IMR-90 (cell line): ENCODE data around the gene USP14. TPM values are rescaled to one million over a fixed set of nuclear protein-coding genes. Genes with fewer than 3 reads are reported as not detected.
"Not testable (repeated sequence)": the region's sequence is repeated elsewhere in the genome, so short reads cannot be mapped to it uniquely, and the experiment has no call there.

Source experiments
- ATAC-seq: fragments of 200-7000 bp; cut with Tn5 transposase; 2 replicates; pipeline ENCODE4 v1.9.1; 2020; ENCODE audit warnings: low read depth, mild to moderate bottlenecking, moderate library complexity
- BruUV-seq: library from RNA; stranded (reverse); fragments of 400-500 nt; replicated peaks from 2 replicates; lab custom pipeline; 2021; lab: Mats Ljungman, UMichigan
- CTCF ChIA-PET: fragments of 300-600 bp; formaldehyde crosslinking; extraction: SDS; loops from one replicate; lab custom pipeline; 2021; ENCODE audit warnings: antibody characterized with exemption; lab: Yijun Ruan, JAX
- POLR2A ChIA-PET: fragments of 300-600 bp; sonication (Branson Sonifier 250); formaldehyde crosslinking; loops from one replicate; lab custom pipeline; 2022; ENCODE audit warnings: antibody characterized with exemption; ENCODE audit not compliant: unreplicated experiment; lab: Charles Lee
- DNase-seq: peaks from one replicate; pipeline ENCODE4 v3.0.0; 2013
- H2AFZ ChIP-seq: replicated peaks from 2 replicates; pipeline ENCODE3; 2013; ENCODE audit warnings: low read length, mild to moderate bottlenecking; ENCODE audit not compliant: poor library complexity
- H2AK5ac ChIP-seq: 2 replicates; pipeline ENCODE4 v1.6.1; 2013; ENCODE audit warnings: low read depth, low read length, inconsistent platforms
- H2AK9ac ChIP-seq: replicated peaks from 2 replicates; pipeline ENCODE3; 2013; ENCODE audit warnings: mild to moderate bottlenecking, low read depth, low read length, moderate library complexity; ENCODE audit not compliant: poor library complexity
- H2BK120ac ChIP-seq: 2 replicates; pipeline ENCODE4 v1.6.1; 2013; ENCODE audit warnings: low read depth, low read length, inconsistent platforms
- H2BK15ac ChIP-seq: 3 replicates; pipeline ENCODE4 v1.6.1; 2013; ENCODE audit warnings: low read depth, low read length, inconsistent platforms
- H2BK20ac ChIP-seq: 2 replicates; pipeline ENCODE4 v1.6.1; 2013; ENCODE audit warnings: low read depth, mild to moderate bottlenecking, inconsistent platforms, low read length, moderate library complexity
- H2BK5ac ChIP-seq: 2 replicates; pipeline ENCODE4 v1.6.1; 2013; ENCODE audit warnings: mild to moderate bottlenecking, low read depth, low read length, inconsistent platforms; ENCODE audit not compliant: poor library complexity, severe bottlenecking
- H3K14ac ChIP-seq: replicated peaks from 2 replicates; pipeline ENCODE4 v1.6.1; 2013; ENCODE audit warnings: low read depth, low read length, inconsistent platforms
- H3K18ac ChIP-seq: 2 replicates; pipeline ENCODE4 v1.6.1; 2013; ENCODE audit warnings: low read depth, low read length, control low read depth
- H3K23ac ChIP-seq: 2 replicates; pipeline ENCODE4 v1.6.1; 2013; ENCODE audit warnings: low read depth, low read length, inconsistent platforms
- H3K27ac ChIP-seq: 2 replicates; pipeline ENCODE4 v1.5.1; 2013; ENCODE audit warnings: mild to moderate bottlenecking, control low read depth, low read length; ENCODE audit not compliant: insufficient read depth
- H3K27me3 ChIP-seq: 2 replicates; pipeline ENCODE4 v1.6.1; 2013; ENCODE audit warnings: low read length; ENCODE audit not compliant: control insufficient read depth, insufficient read depth
- H3K36me3 ChIP-seq: 2 replicates; pipeline ENCODE4 v1.6.1; 2013; ENCODE audit warnings: low read length, mixed read lengths; ENCODE audit not compliant: control insufficient read depth, insufficient read depth
- H3K4ac ChIP-seq: 2 replicates; pipeline ENCODE4 v1.6.1; 2013; ENCODE audit warnings: low read depth, low read length, inconsistent platforms
- H3K4me1 ChIP-seq: 2 replicates; pipeline ENCODE4 v1.6.1; 2013; ENCODE audit warnings: low read length, mixed read lengths; ENCODE audit not compliant: control insufficient read depth, insufficient read depth
- H3K4me2 ChIP-seq: 2 replicates; pipeline ENCODE4 v1.6.1; 2013; ENCODE audit warnings: low read depth, mild to moderate bottlenecking, control low read depth, low read length, moderate library complexity
- H3K4me3 ChIP-seq: 2 replicates; pipeline ENCODE4 v1.5.1; 2013; ENCODE audit warnings: low read depth, mild to moderate bottlenecking, control low read depth, low read length, moderate library complexity; ENCODE audit not compliant: insufficient read depth
- H3K56ac ChIP-seq: 2 replicates; pipeline ENCODE4 v1.6.1; 2013; ENCODE audit warnings: low read length, inconsistent platforms; ENCODE audit not compliant: insufficient read depth; ENCODE audit errors: extremely low read depth
- H3K79me1 ChIP-seq, 2 experiments: 2 replicates each; pipeline ENCODE4 v1.6.1; 2013; ENCODE audit warnings: low read length in 2 of 2, inconsistent platforms in 1 of 2, low read depth in 1 of 2
- H3K9ac ChIP-seq: 2 replicates; pipeline ENCODE4 v1.6.1; 2013; ENCODE audit warnings: low read depth, low read length, control low read depth
- H3K9me1 ChIP-seq: 2 replicates; pipeline ENCODE4 v1.6.1; 2013; ENCODE audit warnings: low read length, inconsistent platforms; ENCODE audit not compliant: insufficient read depth
- H3K9me3 ChIP-seq: 2 replicates; pipeline ENCODE4 v1.6.1; 2013; ENCODE audit warnings: low read length; ENCODE audit not compliant: control insufficient read depth, insufficient read depth
- H4K20me1 ChIP-seq: 2 replicates; pipeline ENCODE4 v1.6.1; 2013; ENCODE audit warnings: low read length, inconsistent platforms; ENCODE audit not compliant: insufficient read depth
- H4K5ac ChIP-seq: 2 replicates; pipeline ENCODE4 v1.6.1; 2013; ENCODE audit warnings: mild to moderate bottlenecking, low read depth, low read length, control low read depth
- H4K8ac ChIP-seq, 2 experiments: 2 replicates each; pipeline ENCODE4 v1.6.1; 2013; ENCODE audit warnings: low read depth in 2 of 2, low read length in 2 of 2, control low read depth in 1 of 2, inconsistent platforms in 1 of 2
- H4K91ac ChIP-seq: 2 replicates; pipeline ENCODE4 v1.6.1; 2013; ENCODE audit warnings: low read depth, low read length, inconsistent platforms; ENCODE audit not compliant: insufficient read depth
- FOS ChIP-seq: fragments of 150-350 bp; IDR thresholded peaks from 2 replicates; pipeline ENCODE4 v1.6.1; 2016; ENCODE audit warnings: low read depth, low read length
- MAZ ChIP-seq: IDR thresholded peaks from 2 replicates; pipeline ENCODE4 v1.6.1; 2012; ENCODE audit warnings: low read depth, mild to moderate bottlenecking, low read length, improper control_type of control experiment, moderate library complexity, borderline replicate concordance
- WGBS, 2 experiments: methylation state at CpG; one replicate each; pipeline versions ENCODE4 v1.1.5 to v1.1.7; 2013; ENCODE audit warnings: missing lambda C conversion rate in 2 of 2; ENCODE audit not compliant: insufficient read length in 1 of 2; ENCODE audit errors: extremely low coverage in 2 of 2; 5-methylcytosine and 5-hydroxymethylcytosine counted together
- dilution Hi-C: fragments of 300-500 bp; cut with HindIII; formaldehyde crosslinking; loops from one replicate; pipeline ENCODE4 v1.14.3; 2018; ENCODE audit warnings: low sequenced_read_pairs; ENCODE audit not compliant: unreplicated experiment
- in situ Hi-C: fragments of 300-500 bp; cut with MboI; formaldehyde crosslinking; loops from 3 replicates; pipeline ENCODE4 v1.14.3; 2019; ENCODE audit warnings: low sequenced_read_pairs, inconsistent platforms, mixed read lengths
- intact Hi-C: fragments of 100-400 bp; cut with micrococcal nuclease; formaldehyde crosslinking; loops from 2 replicates; pipeline ENCODE4 v1.10.0; 2022
- polyA plus RNA-seq, 3 experiments: library from polyadenylated mRNA; depleted of rRNA; stranded (reverse); fragments of >200 nt; gene quantifications; 2 replicates each; pipeline ENCODE4 v1.2.3, GENCODE V29; 2012; ENCODE audit warnings: low replicate concordance in 1 of 3
- total RNA-seq: library from RNA; depleted of rRNA; stranded (reverse); fragments of >200 nt; gene quantifications from 2 replicates; pipeline ENCODE4 v1.2.3, GENCODE V29; 2012
- TF ChIP-seq, protein P1 (sequence below): fragments of 150-350 bp; IDR thresholded peaks from 2 replicates; pipeline ENCODE4 v1.6.1; 2017; ENCODE audit warnings: mild to moderate bottlenecking, antibody characterized with exemption, low read length, low read depth

The USP14 gene
- total and polyA plus RNA-seq, 2 of the 4 experiments (the other 2 are of a cell fraction), result 11.5 to 32.4 TPM

DNA sequence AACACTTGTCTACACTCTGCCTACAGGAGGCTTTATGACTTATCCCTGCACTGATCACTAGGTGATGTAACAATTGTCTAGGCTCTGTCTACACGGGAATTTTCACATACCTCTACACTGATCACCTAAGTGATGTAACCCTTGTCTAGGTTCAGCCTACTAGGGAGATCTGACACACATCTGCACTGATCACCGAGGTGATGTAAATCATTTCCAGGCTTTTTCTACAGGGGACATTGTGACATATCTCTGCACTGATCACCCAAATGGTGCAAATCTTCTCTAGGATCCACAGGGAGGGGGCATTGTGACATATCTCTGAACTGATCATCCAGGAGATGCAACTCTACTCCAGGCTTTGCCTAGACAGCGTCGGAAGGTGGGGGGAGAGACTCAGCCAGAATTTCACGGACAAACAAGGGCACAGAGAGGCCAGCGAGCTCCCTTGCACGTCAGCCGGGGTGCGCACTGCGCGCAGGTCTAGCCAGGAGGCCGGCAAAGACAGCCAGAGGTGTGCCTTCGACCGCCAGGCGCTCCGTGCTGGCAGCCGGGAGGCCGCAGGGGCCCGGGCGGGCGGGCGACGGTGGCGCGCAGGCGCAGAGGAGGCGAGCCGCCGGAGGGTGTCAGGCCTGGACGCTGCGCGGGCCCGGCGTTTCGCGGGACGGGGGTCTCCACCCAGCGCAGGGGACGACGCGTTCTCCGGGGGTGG is 46.9 kb upstream of the USP14 start:
- ATAC-seq (peak; percentile 6; the same call in 1 of the 2 replicates), DNase-seq (peak; percentile 40)
- Histone ChIP-seq H2BK15ac (no peak overlapping the region), H2BK5ac (peak overlapping the region; percentile 18), H2AK5ac (no peak overlapping the region), H3K9me1 (no peaks in the 10 kb centered on the region), H3K4me3 (peak overlapping the region; percentile 46), H4K5ac (peak overlapping the region; percentile 83), H2AFZ (peak overlapping the region; percentile 94), H3K4ac (peak overlapping the region; percentile 69; the same call in 1 of the 2 replicates), H2BK20ac (no peak overlapping the region), H3K27me3 (no peaks in the 10 kb centered on the region), H2BK120ac (no peak overlapping the region), H2AK9ac (peak overlapping the region; percentile 24), H3K9me3 (peaks cover 8% of the 10 kb centered on the region; the same call in 1 of the 2 replicates), H3K18ac (peak overlapping the region; percentile 50), H3K23ac (no peak overlapping the region; the same call in 1 of the 2 replicates), H3K14ac (peak overlapping the region; percentile 59), H3K4me2 (peak overlapping the region; percentile 88), H3K27ac (no peak overlapping the region), H3K9ac (peak overlapping the region; percentile 85), H4K20me1 (no peaks in the 10 kb centered on the region), H4K8ac (peak overlapping the region; percentile 76 to 92), H3K36me3 (no peaks in the 10 kb centered on the region), H4K91ac (0 out of 2 replicates have a peak overlapping the region, but pooled peaks have one; percentile 26), H3K79me1 (no peaks in the 10 kb centered on the region), H3K56ac (no peak overlapping the region), H3K4me1 (0 out of 2 replicates have a peak, but pooled peaks cover 1% of the 10 kb centered on the region)
- ChIA-PET POLR2A (no interaction called here), CTCF (no interaction called here)
- dilution Hi-C loops (no loop called here), intact Hi-C loops (no loop called here), in situ Hi-C loops (no loop called here)
- TF ChIP-seq FOS (no peak), MAZ (peak; percentile 28; the same call in 1 of the 2 replicates)
- TF ChIP-seq, protein P1, sequence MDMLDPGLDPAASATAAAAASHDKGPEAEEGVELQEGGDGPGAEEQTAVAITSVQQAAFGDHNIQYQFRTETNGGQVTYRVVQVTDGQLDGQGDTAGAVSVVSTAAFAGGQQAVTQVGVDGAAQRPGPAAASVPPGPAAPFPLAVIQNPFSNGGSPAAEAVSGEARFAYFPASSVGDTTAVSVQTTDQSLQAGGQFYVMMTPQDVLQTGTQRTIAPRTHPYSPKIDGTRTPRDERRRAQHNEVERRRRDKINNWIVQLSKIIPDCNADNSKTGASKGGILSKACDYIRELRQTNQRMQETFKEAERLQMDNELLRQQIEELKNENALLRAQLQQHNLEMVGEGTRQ, result no peak
- no TSS peak for BruUV-seq
- 27% methylated on average over 4 of the region's 42 CpGs; no CpG with 5 or more reads in 1 of the 2 experiments for WGBS, 2 experiments

DNA sequence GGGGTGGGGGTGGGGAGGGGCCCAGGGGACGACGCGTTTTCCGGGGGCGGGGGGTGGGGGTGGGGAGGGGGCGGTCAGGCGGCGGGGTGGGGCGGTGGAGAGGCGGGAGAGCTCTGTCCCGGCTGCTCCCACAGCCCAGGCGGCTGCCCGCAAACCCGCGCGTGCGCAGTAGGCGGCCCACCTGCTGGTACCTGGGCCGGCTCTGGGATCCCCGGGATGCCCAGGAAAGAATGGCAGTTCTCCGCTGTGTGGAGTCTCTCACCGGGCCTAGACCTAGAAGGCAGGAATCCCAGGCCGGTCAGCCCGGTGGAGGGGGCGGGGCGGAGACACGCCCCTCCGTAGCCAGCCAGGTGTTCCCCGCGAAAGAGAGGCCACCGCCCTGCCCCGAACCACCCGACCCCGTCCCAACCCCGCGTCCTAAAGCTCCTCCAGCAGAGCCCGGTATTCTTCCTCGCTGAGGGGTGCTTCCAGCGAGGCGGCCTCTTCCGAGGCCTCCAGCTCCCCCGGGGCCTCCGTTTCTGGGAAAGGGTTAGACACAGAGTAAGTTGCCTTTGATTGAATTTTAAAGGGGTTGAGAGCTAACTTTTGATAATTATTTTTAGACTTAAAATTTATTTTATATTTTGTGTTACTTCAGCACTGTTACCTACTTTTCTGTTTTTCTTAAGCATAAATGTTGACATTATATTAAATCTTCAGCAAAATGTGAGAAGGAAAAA is 46.2 kb upstream of the USP14 start:
- intact Hi-C loops, H3K14ac ChIP-seq, H3K79me1 ChIP-seq, POLR2A ChIA-PET, H2AK9ac ChIP-seq, H2BK5ac ChIP-seq, H4K91ac ChIP-seq, H3K9ac ChIP-seq, H3K18ac ChIP-seq, in situ Hi-C loops, H2AK5ac ChIP-seq, H3K9me3 ChIP-seq, H3K56ac ChIP-seq, H3K9me1 ChIP-seq, H3K23ac ChIP-seq, H2AFZ ChIP-seq, H3K27ac ChIP-seq, H2BK120ac ChIP-seq, H3K4me2 ChIP-seq, H3K36me3 ChIP-seq, H4K20me1 ChIP-seq, H4K5ac ChIP-seq, H4K8ac ChIP-seq, H3K4ac ChIP-seq, CTCF ChIA-PET, H2BK20ac ChIP-seq, ATAC-seq, H2BK15ac ChIP-seq, BruUV-seq, H3K27me3 ChIP-seq, DNase-seq, H3K4me1 ChIP-seq, dilution Hi-C loops: not testable (repeated sequence)
- H3K4me3 ChIP-seq, result peak overlapping the region; percentile 46
- WGBS, 2 experiments, result 47% methylated on average over 5 of the region's 43 CpGs; no CpG with 5 or more reads in 1 of the 2 experiments
